Natural killer cell (primary cell): ENCODE results near the gene TRAK1. TPM values are rescaled to one million over a fixed set of nuclear protein-coding genes. Genes with fewer than 3 reads are reported as not detected.

Source experiments
- ATAC-seq, 3 donors: fragments of 150-1000 bp in 2 of 3; fragments of 200-7000 bp in 1 of 3; cut with Tn5 transposase; 1 replicate in 1 of 3; 2 replicates in 2 of 3; pipeline ENCODE4 v1.10.0; 2021; ENCODE audit warnings: mild to moderate bottlenecking in 2 of 3, moderate library complexity in 2 of 3
- DNase-seq, 2 donors: peaks; one replicate each; pipeline versions ENCODE4 v3.0.0 to v3.0.0-alpha.2; 2013 to 2021; ENCODE audit warnings: mixed read lengths in 1 of 2
- H3K27ac ChIP-seq: one replicate; pipeline ENCODE4 v1.5.1; 2013; ENCODE audit warnings: mild to moderate bottlenecking, low read length
- H3K27me3 ChIP-seq: one replicate; pipeline ENCODE4 v1.6.1; 2013; ENCODE audit warnings: low read length; ENCODE audit not compliant: control insufficient read depth, insufficient read depth
- H3K36me3 ChIP-seq: one replicate; pipeline ENCODE4 v1.6.1; 2013; ENCODE audit warnings: low read length; ENCODE audit not compliant: control insufficient read depth, insufficient read depth
- H3K4me1 ChIP-seq: one replicate; pipeline ENCODE4 v1.6.1; 2013; ENCODE audit warnings: low read length; ENCODE audit not compliant: control insufficient read depth, insufficient read depth
- H3K4me3 ChIP-seq: one replicate; pipeline ENCODE4 v1.5.1; 2013; ENCODE audit warnings: low read length
- H3K9me3 ChIP-seq: one replicate; pipeline ENCODE4 v1.6.1; 2013; ENCODE audit warnings: low read length; ENCODE audit not compliant: control insufficient read depth, insufficient read depth
- H3K27ac Mint-ChIP-seq, 2 donors: one replicate each; pipeline ENCODE4 v1.8.0; 2022; ENCODE audit warnings: mild to moderate bottlenecking in 2 of 2, mixed read lengths in 2 of 2, moderate library complexity in 1 of 2
- H3K27me3 Mint-ChIP-seq, 2 donors: one replicate each; pipeline ENCODE4 v1.8.0; 2022; ENCODE audit warnings: low read depth in 2 of 2, mixed read lengths in 2 of 2
- H3K36me3 Mint-ChIP-seq: one replicate; pipeline ENCODE4 v1.8.0; 2022; ENCODE audit warnings: mixed read lengths
- H3K4me1 Mint-ChIP-seq, 2 donors: one replicate each; pipeline ENCODE4 v1.8.0; 2022; ENCODE audit warnings: mixed read lengths in 2 of 2
- H3K4me3 Mint-ChIP-seq: one replicate; pipeline ENCODE4 v1.8.0; 2022; ENCODE audit warnings: mild to moderate bottlenecking, moderate library complexity, mixed read lengths
- H3K9me3 Mint-ChIP-seq, 2 donors: one replicate each; pipeline ENCODE4 v1.8.0; 2022; ENCODE audit warnings: mixed read lengths in 2 of 2
- WGBS: methylation state at CpG from one replicate; pipeline ENCODE4 v1.1.7; 2013; ENCODE audit warnings: missing lambda C conversion rate; ENCODE audit not compliant: insufficient coverage; 5-methylcytosine and 5-hydroxymethylcytosine counted together
- intact Hi-C: fragments of 100-400 bp; cut with micrococcal nuclease; formaldehyde crosslinking; loops from one replicate; pipeline ENCODE4 v1.14.2; 2022
- total RNA-seq, 4 donors: library from RNA; stranded (reverse); fragments of 120-200 nt in 1 of 4; gene quantifications; one replicate each; pipeline versions ENCODE4 v1.2.3 to v1.2.4, GENCODE V29; 2013 to 2022
- TF ChIP-seq, protein P1 (sequence below): fragments of 200-600 bp; IDR thresholded peaks from one replicate; pipeline ENCODE4 v1.8.0; 2022; ENCODE audit warnings: antibody characterized with exemption

The TRAK1 gene
- total RNA-seq, 3 donors from 2014 or later (not counting 1 experiment from before 2014, with no cell fraction given) = 30.7 to 31.8 (median 31.8) TPM

GRCh38 chr3:42119561-42120355, 28.6 kb downstream of the TRAK1 start:
- H3K27ac Mint-ChIP-seq = no peak overlapping the region

DNA sequence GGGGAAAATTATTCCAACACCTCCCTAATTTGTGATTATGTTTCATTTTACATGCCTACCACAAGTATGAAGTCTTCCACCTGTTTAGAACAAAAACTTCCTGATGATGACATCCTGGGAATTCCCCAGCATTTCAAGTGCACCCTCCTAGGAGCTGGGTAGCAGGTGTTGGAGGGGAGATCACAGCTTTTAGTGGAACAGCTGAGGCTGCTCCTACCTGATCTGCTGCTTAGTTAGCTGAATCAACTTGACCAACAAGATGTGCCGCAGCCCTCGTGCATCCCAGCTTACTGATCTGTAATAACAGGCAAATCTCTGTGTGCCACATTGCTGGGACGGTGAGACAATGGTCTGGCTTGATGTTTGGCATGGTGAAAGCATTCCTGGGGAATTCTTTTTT, 29.7 kb downstream of the TRAK1 start:
- Mint-ChIP-seq H3K4me3 (no peak overlapping the region), H3K36me3 (no peaks in the 10 kb centered on the region), H3K27me3 (no peaks in the 10 kb centered on the region), H3K27ac (peak overlapping the region in 1 of 2 donors; percentile 14), H3K9me3 (no peaks in the 10 kb centered on the region), H3K4me1 (peaks cover 40 to 52% of the 10 kb centered on the region in 2 donors)
- 98% methylated on average over 3 of the region's 3 CpGs for WGBS
- intact Hi-C loops = no loop called here
- Histone ChIP-seq H3K27me3 (no peaks in the 10 kb centered on the region), H3K36me3 (no peaks in the 10 kb centered on the region), H3K4me1 (peaks cover 5% of the 10 kb centered on the region), H3K9me3 (no peaks in the 10 kb centered on the region), H3K4me3 (no peak overlapping the region), H3K27ac (no peak overlapping the region)
- TF ChIP-seq, protein P1, sequence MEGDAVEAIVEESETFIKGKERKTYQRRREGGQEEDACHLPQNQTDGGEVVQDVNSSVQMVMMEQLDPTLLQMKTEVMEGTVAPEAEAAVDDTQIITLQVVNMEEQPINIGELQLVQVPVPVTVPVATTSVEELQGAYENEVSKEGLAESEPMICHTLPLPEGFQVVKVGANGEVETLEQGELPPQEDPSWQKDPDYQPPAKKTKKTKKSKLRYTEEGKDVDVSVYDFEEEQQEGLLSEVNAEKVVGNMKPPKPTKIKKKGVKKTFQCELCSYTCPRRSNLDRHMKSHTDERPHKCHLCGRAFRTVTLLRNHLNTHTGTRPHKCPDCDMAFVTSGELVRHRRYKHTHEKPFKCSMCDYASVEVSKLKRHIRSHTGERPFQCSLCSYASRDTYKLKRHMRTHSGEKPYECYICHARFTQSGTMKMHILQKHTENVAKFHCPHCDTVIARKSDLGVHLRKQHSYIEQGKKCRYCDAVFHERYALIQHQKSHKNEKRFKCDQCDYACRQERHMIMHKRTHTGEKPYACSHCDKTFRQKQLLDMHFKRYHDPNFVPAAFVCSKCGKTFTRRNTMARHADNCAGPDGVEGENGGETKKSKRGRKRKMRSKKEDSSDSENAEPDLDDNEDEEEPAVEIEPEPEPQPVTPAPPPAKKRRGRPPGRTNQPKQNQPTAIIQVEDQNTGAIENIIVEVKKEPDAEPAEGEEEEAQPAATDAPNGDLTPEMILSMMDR = no peak
- no peak for ATAC-seq
- DNase-seq = no peak

More at GRCh38 chr3:42119561-42120355, 28.6 kb downstream of the TRAK1 start:
- Mint-ChIP-seq H3K9me3 (no peaks in the 10 kb centered on the region), H3K36me3 (no peaks in the 10 kb centered on the region), H3K4me3 (no peak overlapping the region), H3K4me1 (peaks cover 40 to 57% of the 10 kb centered on the region in 2 donors), H3K27me3 (no peaks in the 10 kb centered on the region)
- intact Hi-C loops = loop anchor here (5.0 kb wide), 1 partner anchor 323 kb away; no protein-coding TSS in a partner anchor
- WGBS = 88% methylated on average over 6 of the region's 7 CpGs
- no peak overlapping the region for H3K4me3 ChIP-seq
- ATAC-seq = no peak
- H3K27me3 ChIP-seq = no peaks in the 10 kb centered on the region
- no peak overlapping the region for H3K27ac ChIP-seq
- H3K4me1 ChIP-seq = peaks cover 8% of the 10 kb centered on the region
- TF ChIP-seq, protein P1 = no peak
- H3K36me3 ChIP-seq = no peaks in the 10 kb centered on the region
- no peak for DNase-seq
- no peaks in the 10 kb centered on the region for H3K9me3 ChIP-seq

DNA sequence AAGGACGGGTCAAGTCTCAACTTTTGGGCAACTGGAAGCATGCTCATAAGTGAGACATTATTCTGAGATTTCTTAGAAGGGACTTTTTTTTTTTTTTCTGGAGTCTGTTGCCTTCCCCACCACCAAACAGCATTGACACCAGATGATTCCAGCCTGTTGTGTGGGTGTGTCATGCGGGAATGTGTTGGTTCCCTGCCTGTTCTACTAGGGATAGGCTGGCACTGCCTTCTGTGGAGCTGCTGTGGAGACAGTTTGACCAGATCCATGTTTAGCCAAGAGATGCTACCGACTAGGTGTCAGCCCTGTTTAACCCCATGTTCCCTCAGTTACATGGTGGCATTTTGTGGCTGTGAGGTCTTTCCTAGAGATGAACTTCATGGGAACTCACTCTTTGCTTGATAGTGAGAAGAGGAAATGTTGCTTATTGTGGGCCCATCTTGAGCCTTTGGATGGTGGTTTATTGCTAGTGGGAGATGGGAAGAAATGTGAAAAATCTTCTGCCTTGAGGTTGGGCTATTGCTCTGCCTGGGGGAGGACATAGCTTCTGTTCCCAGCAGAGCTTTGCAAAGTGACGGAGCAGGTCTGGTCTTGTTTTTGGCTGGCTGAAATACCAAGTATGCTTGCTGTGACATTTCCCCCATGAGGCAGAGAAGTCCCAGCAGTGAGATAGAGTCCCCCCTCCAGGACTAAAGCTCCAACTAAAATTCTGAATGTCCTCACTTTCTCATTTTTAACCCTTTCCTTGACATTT, 31.3 kb downstream of the TRAK1 start:
- intact Hi-C loops = no loop called here
- DNase-seq (no peak), ATAC-seq (no peak)
- TF ChIP-seq, protein P1 = no peak
- Mint-ChIP-seq H3K27ac (no peak overlapping the region), H3K4me1 (peaks cover 40 to 43% of the 10 kb centered on the region in 2 donors), H3K36me3 (no peaks in the 10 kb centered on the region), H3K9me3 (no peaks in the 10 kb centered on the region), H3K27me3 (no peaks in the 10 kb centered on the region), H3K4me3 (no peak overlapping the region)
- H3K27me3 ChIP-seq = no peaks in the 10 kb centered on the region
- WGBS = 91% methylated on average over 4 of the region's 4 CpGs
- H3K4me1 ChIP-seq = peaks cover 5% of the 10 kb centered on the region
- no peaks in the 10 kb centered on the region for H3K9me3 ChIP-seq
- H3K4me3 ChIP-seq = no peak overlapping the region
- H3K36me3 ChIP-seq = peaks cover 8% of the 10 kb centered on the region
- H3K27ac ChIP-seq = no peak overlapping the region
